PFSK-1 (cell line): ENCODE data around the gene TMEM161A.

Experiments used
- FOXP2 ChIP-seq: optimal IDR thresholded peaks from 2 replicates; pipeline ENCODE3; 2011; ENCODE audit warnings: borderline replicate concordance, control low read depth, inconsistent platforms; ENCODE audit not compliant: insufficient read depth; ENCODE audit errors: extremely low read length, extremely low read depth
- POLR2AphosphoS5 ChIP-seq: IDR thresholded peaks from 2 replicates; pipeline ENCODE4 v1.6.1; 2012; ENCODE audit warnings: low read depth, mild to moderate bottlenecking, control low read depth, low read length, moderate library complexity
- SIN3A ChIP-seq: IDR thresholded peaks from 2 replicates; pipeline ENCODE4 v1.6.1; 2012; ENCODE audit warnings: mild to moderate bottlenecking, low read length, moderate library complexity, borderline replicate concordance; ENCODE audit not compliant: insufficient read depth
- TAF1 ChIP-seq: IDR thresholded peaks from 2 replicates; pipeline ENCODE4 v1.6.1; 2012; ENCODE audit warnings: low read length, control low read depth, borderline replicate concordance; ENCODE audit not compliant: insufficient read depth
- TF ChIP-seq, protein P1 (sequence below), 2 experiments: IDR thresholded peaks; 2 replicates each; pipeline versions ENCODE4 v1.6.1 to v1.8.0; 2011 to 2012; ENCODE audit warnings: low read depth in 2 of 2, low read length in 2 of 2, control low read depth in 1 of 2, inconsistent platforms in 1 of 2, mild to moderate bottlenecking in 1 of 2, moderate library complexity in 1 of 2; ENCODE audit not compliant: insufficient read depth in 1 of 2

The TMEM161A gene

DNA sequence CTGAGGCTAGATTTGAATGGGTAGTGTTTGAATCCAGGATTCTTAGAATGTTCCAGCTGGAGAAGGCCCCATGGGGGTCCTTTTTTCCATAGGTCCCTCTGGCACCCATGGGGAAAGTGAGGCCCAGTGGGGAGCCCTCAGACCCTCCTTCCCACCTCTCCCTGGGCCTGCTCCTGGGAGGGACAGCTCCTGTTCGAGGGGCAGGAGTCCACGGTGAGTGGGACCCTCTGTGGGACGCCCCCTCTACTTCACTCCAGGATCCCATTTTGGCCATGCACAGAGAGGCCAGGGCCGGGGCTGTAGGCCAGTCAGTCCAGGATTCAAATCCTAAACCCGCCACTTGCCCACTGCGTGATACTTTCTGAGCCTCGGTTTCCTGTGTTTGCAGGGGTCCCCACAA lies 24.2 kb upstream of the TMEM161A start:
- no peak for TF ChIP-seq SIN3A
- no peak for TF ChIP-seq POLR2AphosphoS5
- TF ChIP-seq TAF1: no peak
- TF ChIP-seq, protein P1, sequence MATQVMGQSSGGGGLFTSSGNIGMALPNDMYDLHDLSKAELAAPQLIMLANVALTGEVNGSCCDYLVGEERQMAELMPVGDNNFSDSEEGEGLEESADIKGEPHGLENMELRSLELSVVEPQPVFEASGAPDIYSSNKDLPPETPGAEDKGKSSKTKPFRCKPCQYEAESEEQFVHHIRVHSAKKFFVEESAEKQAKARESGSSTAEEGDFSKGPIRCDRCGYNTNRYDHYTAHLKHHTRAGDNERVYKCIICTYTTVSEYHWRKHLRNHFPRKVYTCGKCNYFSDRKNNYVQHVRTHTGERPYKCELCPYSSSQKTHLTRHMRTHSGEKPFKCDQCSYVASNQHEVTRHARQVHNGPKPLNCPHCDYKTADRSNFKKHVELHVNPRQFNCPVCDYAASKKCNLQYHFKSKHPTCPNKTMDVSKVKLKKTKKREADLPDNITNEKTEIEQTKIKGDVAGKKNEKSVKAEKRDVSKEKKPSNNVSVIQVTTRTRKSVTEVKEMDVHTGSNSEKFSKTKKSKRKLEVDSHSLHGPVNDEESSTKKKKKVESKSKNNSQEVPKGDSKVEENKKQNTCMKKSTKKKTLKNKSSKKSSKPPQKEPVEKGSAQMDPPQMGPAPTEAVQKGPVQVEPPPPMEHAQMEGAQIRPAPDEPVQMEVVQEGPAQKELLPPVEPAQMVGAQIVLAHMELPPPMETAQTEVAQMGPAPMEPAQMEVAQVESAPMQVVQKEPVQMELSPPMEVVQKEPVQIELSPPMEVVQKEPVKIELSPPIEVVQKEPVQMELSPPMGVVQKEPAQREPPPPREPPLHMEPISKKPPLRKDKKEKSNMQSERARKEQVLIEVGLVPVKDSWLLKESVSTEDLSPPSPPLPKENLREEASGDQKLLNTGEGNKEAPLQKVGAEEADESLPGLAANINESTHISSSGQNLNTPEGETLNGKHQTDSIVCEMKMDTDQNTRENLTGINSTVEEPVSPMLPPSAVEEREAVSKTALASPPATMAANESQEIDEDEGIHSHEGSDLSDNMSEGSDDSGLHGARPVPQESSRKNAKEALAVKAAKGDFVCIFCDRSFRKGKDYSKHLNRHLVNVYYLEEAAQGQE (IDR thresholded peaks at IDR 0.05; ENCODE audit: insufficient read depth in 1 of 2, low read depth in 2 of 2, low read length in 2 of 2): no peak
- no peak for TF ChIP-seq FOXP2

DNA sequence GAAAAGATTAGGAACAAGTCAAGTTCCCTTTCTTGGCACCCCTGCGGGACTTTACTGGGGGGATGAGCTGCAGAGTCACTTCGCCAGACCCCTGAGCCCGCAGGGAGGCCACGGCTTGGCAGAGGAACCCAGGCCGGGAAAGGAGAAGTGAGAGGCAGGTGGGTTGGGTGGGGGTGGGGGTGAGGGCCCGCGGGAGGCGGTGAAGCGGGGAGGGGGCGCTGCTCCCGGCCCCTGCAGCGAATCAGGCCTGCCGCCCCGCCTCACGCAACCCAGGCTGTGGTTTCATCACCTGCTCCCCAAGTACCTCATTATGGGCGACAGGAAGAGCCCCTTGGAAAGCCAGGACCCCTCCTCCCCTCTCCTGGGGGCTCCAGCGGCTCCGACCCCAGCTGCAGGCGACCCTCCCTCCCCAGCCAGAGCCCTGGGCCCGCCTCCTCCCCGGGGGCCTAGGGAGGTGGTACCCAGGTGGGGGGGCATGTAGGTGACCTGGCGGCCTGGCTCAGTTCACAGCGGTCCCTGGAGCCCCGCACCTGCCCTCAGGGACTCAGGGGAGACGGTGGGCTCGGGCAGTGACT lies 22.3 kb upstream of the TMEM161A start:
- TF ChIP-seq FOXP2 (no peak), SIN3A (no peak), TAF1 (no peak), POLR2AphosphoS5 (no peak)
- TF ChIP-seq, protein P1 (IDR thresholded peaks at IDR 0.05; ENCODE audit: insufficient read depth in 1 of 2, low read depth in 2 of 2, low read length in 2 of 2): no peak

DNA sequence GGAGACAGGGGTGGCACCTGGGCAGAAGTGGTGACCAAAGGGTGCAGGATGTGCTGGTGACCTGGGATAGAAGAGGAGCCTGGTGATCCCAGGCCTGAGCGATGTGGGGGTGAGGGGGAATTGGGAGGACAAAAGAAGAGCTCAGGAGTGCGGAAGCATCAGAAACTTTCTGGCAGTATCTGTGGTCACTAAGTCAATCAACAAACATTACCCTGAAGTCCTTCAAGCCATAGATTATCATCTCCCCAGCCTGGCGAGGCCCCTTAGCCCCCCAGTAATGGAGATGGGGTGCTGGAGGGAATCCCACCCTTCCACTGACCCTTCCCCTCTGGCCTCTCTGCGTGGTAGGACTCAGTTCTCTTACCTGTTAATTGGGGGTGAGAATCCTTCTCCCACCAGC lies 21.3 kb upstream of the TMEM161A start:
- TF ChIP-seq, protein P1 (IDR thresholded peaks at IDR 0.05; ENCODE audit: insufficient read depth in 1 of 2, low read depth in 2 of 2, low read length in 2 of 2): no peak
- no peak for TF ChIP-seq POLR2AphosphoS5
- TF ChIP-seq TAF1: no peak
- no peak for TF ChIP-seq FOXP2
- no peak for TF ChIP-seq SIN3A

DNA sequence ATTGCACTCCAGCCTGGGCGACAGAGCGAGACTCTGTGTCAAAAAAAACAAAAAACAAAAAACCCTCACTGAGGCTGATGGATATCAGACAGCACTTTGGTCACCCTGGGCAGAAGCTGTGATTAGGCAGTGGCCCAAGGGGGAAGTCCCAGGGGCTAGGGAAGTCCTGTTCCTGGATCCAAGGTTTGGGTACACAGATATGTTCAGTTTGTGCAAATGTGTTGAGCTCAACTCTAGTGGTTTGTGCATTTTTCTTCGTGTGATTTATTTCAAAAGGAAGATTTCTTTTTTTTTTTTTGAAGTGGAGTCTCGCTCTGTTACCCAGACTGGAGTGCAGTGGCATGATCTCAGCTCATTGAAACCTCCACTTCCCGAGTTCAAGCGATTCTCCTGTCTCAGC lies 19.5 kb upstream of the TMEM161A start:
- TF ChIP-seq SIN3A (no peak), FOXP2 (no peak), TAF1 (no peak), POLR2AphosphoS5 (no peak)
- TF ChIP-seq, protein P1 (IDR thresholded peaks at IDR 0.05; ENCODE audit: insufficient read depth in 1 of 2, low read depth in 2 of 2, low read length in 2 of 2): no peak
